Measurements from ENCODE around the gene CDC37L1. TPM values are rescaled to one million over a fixed set of nuclear protein-coding genes. Genes with fewer than 3 reads are reported as not detected.

CDC37L1 gene
- total and polyA plus RNA-seq, 10 donors, result 5.3 to 21.2 (median 12.5) TPM

GRCh38 chr9:4725706-4726442 lies 46.5 kb downstream of the CDC37L1 start:
- no peaks in the 10 kb centered on the region for H3K9me3 ChIP-seq
- H3K27me3 ChIP-seq (replicated peaks in 1 of 7), result no peaks in the 10 kb centered on the region
- DNase-seq, result no peak
- H3K36me3 ChIP-seq, result peaks cover 0 to 30% (median 12%) of the 10 kb centered on the region in 6 donors
- no peak overlapping the region for H3K27ac ChIP-seq
- intact Hi-C loops (cut with DNase I; ENCODE audit: low total_unique reads), result no loop called here
- peaks cover 0 to 17% (median 10%) of the 10 kb centered on the region in 6 donors for H3K4me1 ChIP-seq
- 69 to 83% (median 77%) methylated on average over 7 of the region's 7 CpGs for WGBS, 5 donors
- H3K4me3 ChIP-seq, result no peak overlapping the region
- no peak for TF ChIP-seq POLR2A (IDR thresholded peaks at IDR 0.05)
- TF ChIP-seq POLR2AphosphoS5 (IDR thresholded peaks at IDR 0.05), result no peak
- no peak for TF ChIP-seq CTCF (IDR thresholded peaks at IDR 0.05 in 8 of 11, conservative IDR thresholded peaks at IDR 0.05 in 3 of 11)

DNA sequence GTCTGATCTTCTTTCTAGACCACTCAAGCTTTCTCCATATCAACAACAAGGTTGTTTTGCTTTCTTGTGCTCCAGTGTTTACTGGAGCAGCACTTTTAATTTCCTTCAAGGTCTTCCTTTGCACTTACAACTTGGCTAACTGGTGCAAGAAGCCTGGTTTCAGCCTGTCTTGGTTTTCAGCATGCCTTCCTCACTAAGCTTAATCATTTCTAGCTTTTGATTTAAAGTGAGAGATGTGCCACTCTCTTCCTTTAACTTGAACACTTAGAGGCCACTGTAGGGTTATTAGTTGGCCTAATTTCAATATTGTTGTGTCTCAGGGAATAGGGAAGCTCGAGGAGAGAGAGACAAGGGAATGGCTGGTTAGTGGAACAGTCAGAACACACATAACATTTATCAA lies 48.2 kb downstream of the CDC37L1 start:
- no peak for TF ChIP-seq POLR2A (IDR thresholded peaks at IDR 0.05)
- no peak for TF ChIP-seq CTCF (IDR thresholded peaks at IDR 0.05 in 8 of 11, conservative IDR thresholded peaks at IDR 0.05 in 3 of 11)
- no peak for TF ChIP-seq POLR2AphosphoS5 (IDR thresholded peaks at IDR 0.05)
- H3K27me3 ChIP-seq (replicated peaks in 1 of 7), result no peaks in the 10 kb centered on the region
- H3K4me1 ChIP-seq, result peaks cover 0 to 22% (median 13%) of the 10 kb centered on the region in 6 donors
- H3K36me3 ChIP-seq, result peaks cover 0 to 12% (median 1%) of the 10 kb centered on the region in 6 donors
- no peak overlapping the region for H3K4me3 ChIP-seq
- no peak for DNase-seq
- no peak overlapping the region for H3K27ac ChIP-seq
- H3K9me3 ChIP-seq, result no peaks in the 10 kb centered on the region
- 46 to 80% (median 63%) methylated on average over 1 of the region's 1 CpG for WGBS, 5 donors
- intact Hi-C loops (cut with DNase I; ENCODE audit: low total_unique reads), result no loop called here

DNA sequence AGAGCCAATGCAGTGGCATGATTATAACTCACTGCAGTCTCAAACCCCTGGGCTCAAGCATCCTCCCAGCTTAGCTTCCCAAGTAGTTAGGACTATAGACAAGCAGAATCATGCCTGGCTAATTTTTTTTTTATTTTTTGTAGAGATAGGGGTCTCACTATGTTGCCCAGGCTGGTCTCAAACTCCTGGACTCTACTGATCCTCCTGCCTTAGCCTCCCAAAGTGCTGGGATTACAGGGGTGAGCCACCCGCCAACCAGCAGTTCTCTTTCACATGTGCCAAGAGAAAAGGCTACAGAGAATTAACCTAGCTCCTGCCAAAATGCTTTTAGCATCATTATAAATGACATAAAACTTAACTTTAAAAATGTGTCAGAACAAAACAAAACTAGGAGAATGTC lies 53.5 kb downstream of the CDC37L1 start:
- no peaks in the 10 kb centered on the region for H3K9me3 ChIP-seq
- intact Hi-C loops (cut with DNase I; ENCODE audit: low total_unique reads), result loop anchor here (5.0 kb wide), 1 partner anchor 51 kb away; no protein-coding TSS in a partner anchor
- 89 to 100% (median 94%) methylated on average over 1 of the region's 1 CpG for WGBS, 5 donors
- TF ChIP-seq POLR2A (IDR thresholded peaks at IDR 0.05) (no peak), CTCF (IDR thresholded peaks at IDR 0.05 in 8 of 11, conservative IDR thresholded peaks at IDR 0.05 in 3 of 11) (no peak)
- H3K4me3 ChIP-seq, result no peak overlapping the region
- no peak for DNase-seq
- H3K36me3 ChIP-seq, result peaks cover 0 to 13% (median 0%) of the 10 kb centered on the region in 6 donors
- H3K27ac ChIP-seq, result no peak overlapping the region
- H3K4me1 ChIP-seq, result peaks cover 0 to 54% (median 24%) of the 10 kb centered on the region in 6 donors
- H3K27me3 ChIP-seq (replicated peaks in 1 of 7), result no peaks in the 10 kb centered on the region

GRCh38 chr9:4734150-4734549 lies 54.8 kb downstream of the CDC37L1 start:
- 91 to 100% (median 97%) methylated on average over 2 of the region's 2 CpGs for WGBS, 5 donors
- DNase-seq, result no peak
- H3K36me3 ChIP-seq, result peaks cover 0 to 13% (median 0%) of the 10 kb centered on the region in 6 donors

More at GRCh38 chr9:4734150-4734549, 54.8 kb downstream of the CDC37L1 start:
- Histone ChIP-seq H3K27ac (no peak overlapping the region), H3K4me3 (no peak overlapping the region), H3K4me1 (peaks cover under 1 to 66% (median 35%) of the 10 kb centered on the region in 6 donors), H3K9me3 (no peaks in the 10 kb centered on the region), H3K27me3 (replicated peaks in 1 of 7) (no peaks in the 10 kb centered on the region)
- intact Hi-C loops (cut with DNase I; ENCODE audit: low total_unique reads), result loop anchor here (5.0 kb wide), 1 partner anchor 52 kb away; no protein-coding TSS in a partner anchor
- no peak for TF ChIP-seq POLR2A (IDR thresholded peaks at IDR 0.05)

All from spleen (tissue), 11 donors.